GM18951 (cell line): Measurements from ENCODE around the gene PTDSS2.
A peak's percentile ranks its signal among the peaks of the same experiment; 100 is the strongest.

Experiments used
- POLR2A ChIP-seq: IDR thresholded peaks from 4 replicates; pipeline ENCODE4 v1.6.1; 2011; ENCODE audit warnings: mild to moderate bottlenecking; ENCODE audit not compliant: insufficient read length, insufficient read depth; ENCODE audit errors: extremely low read depth
- in situ Hi-C: fragments of 300-500 bp; cut with MboI; formaldehyde crosslinking; loops from one replicate; pipeline ENCODE4 v1.12.0; 2022; ENCODE audit warnings: low sequenced_read_pairs, mixed read lengths, inconsistent platforms; ENCODE audit not compliant: unreplicated experiment

Gene PTDSS2

DNA sequence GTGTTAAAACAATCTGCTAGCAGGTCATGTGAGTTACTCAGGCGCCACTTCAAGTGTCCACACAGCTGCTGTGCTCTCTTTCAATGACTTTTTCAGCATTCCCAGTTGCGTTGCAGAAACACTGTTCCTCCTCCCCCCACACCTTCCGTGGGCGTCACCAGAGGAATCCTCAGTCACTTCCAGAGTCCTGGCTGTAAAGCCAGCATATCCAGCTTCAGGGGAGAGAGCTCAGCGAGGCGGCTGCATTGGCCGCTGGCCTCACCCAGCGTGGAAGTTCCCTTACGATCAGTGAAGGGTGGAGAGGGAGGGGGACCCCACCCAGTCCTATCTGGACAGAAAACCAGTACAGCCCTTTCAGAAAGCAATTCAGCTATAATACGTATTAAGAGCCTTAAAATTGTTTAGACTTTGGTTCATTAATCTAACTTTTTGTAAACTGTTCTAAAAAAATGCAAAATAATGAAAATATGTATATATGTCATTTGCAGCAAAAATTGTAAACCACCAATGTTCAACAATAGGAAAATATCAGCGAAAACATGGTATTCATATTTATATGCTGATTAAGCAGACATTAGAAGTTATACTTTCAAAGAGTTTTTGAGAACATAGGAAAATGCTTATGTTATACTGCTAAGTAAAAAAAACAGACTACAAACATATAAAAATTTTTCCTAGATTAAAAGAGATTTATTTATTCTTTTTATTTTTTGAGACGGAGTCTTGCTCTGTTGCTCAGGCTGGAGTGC lies 5.5 kb upstream of the PTDSS2 start:
- in situ Hi-C loops, result no loop called here
- no peak for TF ChIP-seq POLR2A

DNA sequence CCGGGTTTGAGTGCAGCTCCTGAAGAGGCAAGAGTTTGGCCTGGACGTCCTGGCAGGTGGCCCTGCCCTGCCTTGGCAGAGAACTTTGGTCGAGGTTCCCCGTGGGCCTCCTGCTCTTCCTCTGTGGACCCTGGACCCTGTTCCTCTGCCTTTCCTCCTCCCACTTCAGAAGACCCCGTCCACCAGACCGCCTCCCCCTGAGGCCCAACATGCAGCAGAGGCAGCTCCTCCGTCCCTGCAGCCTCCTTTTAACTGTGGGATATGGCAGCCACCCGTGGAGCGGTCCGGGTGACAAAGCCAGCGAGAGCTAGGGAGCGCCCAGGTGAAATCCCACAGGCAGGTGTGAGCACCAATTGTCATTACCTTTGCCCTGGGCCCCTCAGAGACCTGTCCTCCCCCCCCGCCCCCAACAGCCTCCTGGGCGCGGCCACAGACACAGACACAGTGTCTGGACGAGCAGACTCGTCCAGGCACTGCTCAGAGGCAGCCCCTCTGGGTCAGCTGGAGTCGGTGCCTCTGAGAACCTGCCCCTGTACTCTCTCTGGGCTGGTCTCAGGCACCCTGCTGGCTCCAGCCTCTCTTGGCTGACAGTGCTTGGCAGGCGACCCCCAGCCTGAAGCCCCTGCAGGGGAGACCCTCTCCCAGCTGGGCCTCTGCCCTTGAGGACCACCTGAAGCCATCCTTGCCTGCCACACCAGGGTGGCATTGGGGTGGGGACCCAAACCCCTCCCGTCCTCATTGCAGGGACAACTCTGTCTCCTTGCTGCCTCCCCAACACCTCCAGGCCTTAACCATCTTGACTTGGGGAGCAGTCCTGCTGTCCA lies 4.1 kb upstream of the PTDSS2 start:
- in situ Hi-C loops, result no loop called here

DNA sequence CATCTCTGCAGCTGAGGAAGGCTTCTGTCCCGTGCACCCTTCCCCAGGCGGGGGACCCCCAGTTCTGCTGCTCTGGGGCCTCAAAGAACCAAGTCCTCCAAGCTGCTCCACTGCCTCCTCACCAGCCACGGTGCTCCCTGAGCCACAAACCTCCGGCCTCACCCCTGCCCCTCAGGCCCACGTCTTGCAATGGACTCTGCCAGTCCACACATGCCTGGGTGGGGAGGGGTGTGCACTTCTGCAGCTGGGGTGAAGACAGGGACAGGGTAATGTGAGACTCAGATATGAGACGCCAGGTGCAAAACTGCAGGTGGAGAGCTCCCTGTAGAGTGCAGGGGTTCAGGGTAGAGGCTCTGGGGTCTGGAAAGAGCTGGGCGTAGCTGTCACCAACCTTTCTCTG lies 3.2 kb upstream of the PTDSS2 start:
- no peak for TF ChIP-seq POLR2A
- in situ Hi-C loops, result no loop called here

More for the DNA sequence above, 4.1 kb upstream of the PTDSS2 start:
- no peak for TF ChIP-seq POLR2A

- in situ Hi-C loops, result no loop called here
- TF ChIP-seq POLR2A, result peak; percentile 79
Measured at GRCh38 chr11:447923-448731, 2.0 kb upstream of the PTDSS2 start.

DNA sequence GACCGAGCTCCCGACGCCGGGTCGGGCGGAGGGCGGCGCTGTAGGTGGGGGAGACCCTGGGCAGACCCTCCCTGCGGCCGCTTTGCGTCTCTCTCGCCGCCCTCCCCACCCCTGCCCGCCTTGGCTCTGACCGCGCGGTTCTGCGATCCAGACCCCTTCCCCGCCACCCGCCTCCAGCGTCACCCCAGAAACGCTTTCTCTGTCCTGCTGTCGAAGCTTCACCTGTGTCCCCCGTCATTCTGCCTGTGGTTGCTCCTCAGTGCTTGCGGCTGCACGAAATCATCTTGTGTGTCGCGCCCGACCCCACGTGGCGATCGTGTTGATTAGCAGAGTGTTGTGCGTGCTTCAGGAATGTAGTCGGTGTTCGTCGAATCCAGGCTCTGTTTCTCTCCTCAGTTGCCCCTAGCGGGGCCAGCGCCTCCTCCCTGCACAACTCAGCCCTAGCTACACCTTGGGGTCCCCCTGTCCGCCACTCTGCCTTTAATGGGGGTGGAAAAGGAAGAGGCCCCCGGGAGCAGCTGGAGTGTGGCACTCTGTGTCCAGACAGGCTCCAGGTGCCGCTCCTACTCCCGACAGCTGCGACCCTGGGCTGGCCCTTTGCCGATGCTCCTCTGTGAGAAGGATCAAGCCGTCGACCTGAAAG lies 851 bp downstream of the PTDSS2 start:
- no peak for TF ChIP-seq POLR2A
- in situ Hi-C loops, result no loop called here

- in situ Hi-C loops, result no loop called here
- TF ChIP-seq POLR2A, result no peak
Measured at GRCh38 chr11:451738-452137, 1.7 kb downstream of the PTDSS2 start.

DNA sequence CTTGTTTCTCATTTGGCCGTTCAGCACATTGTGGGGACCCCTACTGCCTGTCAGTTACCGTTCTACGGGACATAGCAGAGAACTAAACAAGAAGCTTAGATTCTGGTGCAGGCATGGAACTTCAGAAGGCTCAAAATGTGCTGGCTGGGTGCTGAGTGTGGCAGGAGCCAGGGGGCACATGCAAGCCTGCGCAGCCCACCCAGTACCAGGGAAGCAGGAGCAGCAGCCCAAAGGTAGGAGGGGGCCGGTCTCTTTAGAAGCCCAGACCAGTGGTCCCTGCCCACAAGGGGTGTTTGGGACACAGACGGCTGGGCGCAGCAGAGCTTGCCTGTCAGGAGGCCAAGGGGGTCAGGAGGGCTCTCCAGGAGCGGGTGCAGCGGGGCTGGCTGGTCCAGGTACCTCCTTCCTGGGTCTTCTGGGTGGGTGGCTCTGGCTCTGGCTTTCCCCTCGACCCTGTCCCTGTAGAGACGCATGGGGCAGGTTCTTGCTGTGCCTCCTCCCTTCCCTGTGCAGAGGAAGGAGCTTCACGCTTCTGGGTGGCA lies 2.2 kb downstream of the PTDSS2 start:
- in situ Hi-C loops, result no loop called here
- no peak for TF ChIP-seq POLR2A

DNA sequence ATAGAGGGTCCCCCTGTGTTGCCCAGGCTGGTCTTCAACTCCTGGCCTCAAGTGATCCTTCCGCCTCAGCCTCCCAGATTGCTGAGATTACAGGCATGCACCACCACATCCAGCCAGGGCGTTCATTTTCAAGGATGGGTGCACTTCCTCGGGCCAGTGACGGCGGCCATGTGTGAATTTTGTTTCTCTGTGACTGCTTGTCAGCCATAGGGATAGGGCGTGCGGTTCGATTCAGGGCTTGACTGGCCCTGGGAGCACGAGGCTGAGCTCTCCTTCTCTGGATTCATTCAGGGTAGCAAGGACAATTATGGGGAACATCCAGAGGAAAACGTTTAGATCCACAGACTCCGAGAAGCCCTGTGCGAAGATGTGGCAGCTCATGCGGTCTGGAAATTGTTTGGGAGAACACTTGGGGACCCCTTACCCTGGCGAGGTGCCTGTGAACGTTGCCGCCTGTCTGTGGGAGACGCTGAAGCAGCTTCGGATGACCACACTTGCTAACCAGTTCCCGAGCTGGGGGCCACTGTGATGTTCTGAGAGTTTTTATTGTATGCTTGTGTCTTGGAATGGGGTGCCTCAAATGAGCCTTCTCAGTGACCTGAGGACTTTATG lies 2.9 kb downstream of the PTDSS2 start:
- in situ Hi-C loops, result no loop called here
- no peak for TF ChIP-seq POLR2A

GRCh38 chr11:453564-453963 lies 3.5 kb downstream of the PTDSS2 start:
- in situ Hi-C loops, result no loop called here
- no peak for TF ChIP-seq POLR2A

- in situ Hi-C loops, result no loop called here
- TF ChIP-seq POLR2A, result no peak
Measured at GRCh38 chr11:454043-454442, 4.0 kb downstream of the PTDSS2 start.

DNA sequence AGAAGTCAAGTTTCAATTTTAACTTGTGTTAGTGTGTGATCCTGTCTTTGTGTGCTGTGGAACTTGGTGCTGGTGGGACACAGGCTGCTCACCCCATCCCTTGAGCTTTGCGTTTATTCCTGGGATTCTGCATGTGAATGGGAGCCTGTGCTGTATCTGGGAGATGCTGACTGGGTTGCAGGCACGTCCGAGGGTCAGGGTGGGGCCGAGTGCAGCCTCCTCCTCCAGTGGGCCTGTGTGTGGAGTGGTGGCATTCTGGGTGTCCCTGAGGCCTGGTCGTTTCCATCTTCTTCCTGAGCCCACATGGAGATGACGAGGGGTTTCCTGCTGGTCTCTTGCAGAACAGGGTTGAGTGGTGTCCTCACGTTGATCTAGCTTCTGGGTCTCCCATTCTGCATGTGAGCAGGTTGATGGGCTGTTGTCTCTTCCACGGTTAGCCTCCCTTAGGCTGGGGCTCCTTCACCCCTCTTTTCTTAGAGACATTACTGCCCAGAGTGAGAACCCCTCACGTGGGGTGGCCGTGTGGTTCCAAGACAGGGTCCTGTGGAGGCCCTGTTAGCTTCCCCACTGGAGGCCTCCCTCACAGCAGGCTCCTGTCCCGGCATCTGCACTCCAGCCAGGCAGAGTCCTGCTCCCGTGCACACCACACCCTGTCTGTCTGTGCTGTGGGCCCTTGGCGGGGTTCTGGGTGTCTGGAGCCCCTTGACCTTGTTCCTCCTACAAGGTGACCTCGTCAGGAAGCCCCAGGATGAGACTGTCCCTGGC lies 4.9 kb downstream of the PTDSS2 start:
- in situ Hi-C loops, result no loop called here
- no peak for TF ChIP-seq POLR2A
